ENCODE results near the gene ZC3H12A.

GRCh38 chr1:37482004-37482785, 7.8 kb downstream of the ZC3H12A start:
- TF ChIP-seq POLR2A (IDR thresholded peaks at IDR 0.05): no peak
- no peak for TF ChIP-seq CTCF (IDR thresholded peaks at IDR 0.05)

Data from vagina (tissue), 2 donors.